Astrocyte (in vitro differentiated cells and primary cell): ENCODE measurements around the gene NCF4.

Experiments used
- CTCF ChIP-seq: IDR thresholded peaks from 2 replicates; pipeline ENCODE4 v1.5.1; 2011; ENCODE audit warnings: low read depth, mild to moderate bottlenecking, inconsistent platforms, low read length, moderate library complexity; ENCODE audit not compliant: insufficient read depth
- EZH2 ChIP-seq: IDR thresholded peaks from 2 replicates; pipeline ENCODE4 v1.6.1; 2012; ENCODE audit warnings: mild to moderate bottlenecking, low read length, inconsistent platforms; ENCODE audit not compliant: insufficient read depth

DNA sequence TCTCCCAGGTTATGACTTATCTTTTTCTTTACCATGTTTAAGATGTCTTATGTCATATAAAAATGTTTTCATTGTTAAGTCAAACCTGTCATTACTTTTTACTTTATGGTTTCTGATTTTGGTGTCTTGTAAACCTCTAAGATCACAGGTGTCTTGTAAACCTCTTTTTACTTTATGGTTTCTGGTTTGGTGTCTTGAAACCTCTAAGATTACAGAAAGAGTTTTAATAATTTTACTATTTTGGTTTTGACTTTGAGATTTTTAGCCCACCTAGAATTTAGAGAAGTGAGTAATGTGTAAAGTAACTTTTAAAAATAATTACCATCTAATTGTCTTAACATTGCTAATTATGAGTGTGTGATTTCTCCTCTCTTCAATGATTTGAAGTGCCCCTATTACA is 55.2 kb downstream of the NCF4 start:
- TF ChIP-seq CTCF (no peak), EZH2 (no peak)
